IgD-negative memory B cell (primary cell): ENCODE data around the gene TMEM106B. TPM values are rescaled to one million over a fixed set of nuclear protein-coding genes. Genes with fewer than 3 reads are reported as not detected.
A peak's percentile ranks its signal among the peaks of the same experiment; 100 is the strongest.
"Not testable (repeated sequence)": the region's sequence is repeated elsewhere in the genome, so short reads cannot be mapped to it uniquely, and the experiment has no call there.

Experiments
- H3K27ac Mint-ChIP-seq, 3 donors: one replicate each; pipeline ENCODE4 v1.8.0; 2020 to 2022; ENCODE audit warnings: mild to moderate bottlenecking in 3 of 3, mixed read lengths in 3 of 3, moderate library complexity in 1 of 3
- H3K27me3 Mint-ChIP-seq: one replicate; pipeline ENCODE4 v1.8.0; 2021; ENCODE audit warnings: mixed read lengths
- H3K36me3 Mint-ChIP-seq: one replicate; pipeline ENCODE4 v1.8.0; 2020; ENCODE audit warnings: mild to moderate bottlenecking, mixed read lengths
- H3K4me1 Mint-ChIP-seq, 3 donors: one replicate each; pipeline ENCODE4 v1.8.0; 2020 to 2022; ENCODE audit warnings: mixed read lengths in 3 of 3, mild to moderate bottlenecking in 1 of 3
- H3K4me3 Mint-ChIP-seq, 4 donors: one replicate each; pipeline ENCODE4 v1.8.0; 2020 to 2022; ENCODE audit warnings: mild to moderate bottlenecking in 4 of 4, mixed read lengths in 4 of 4, moderate library complexity in 3 of 4
- H3K9me3 Mint-ChIP-seq, 3 donors: one replicate each; pipeline ENCODE4 v1.8.0; 2020 to 2021; ENCODE audit warnings: mixed read lengths in 3 of 3, mild to moderate bottlenecking in 1 of 3
- polyA plus RNA-seq: library from polyadenylated mRNA; unstranded; fragments of 300-500 nt; fragmentation: Illumina TruSeq; gene quantifications from one replicate; pipeline ENCODE4 v1.2.3, GENCODE V29; 2021

TMEM106B gene
- polyA plus RNA-seq, 1 donor from 2014 or later: 20.7 TPM

DNA sequence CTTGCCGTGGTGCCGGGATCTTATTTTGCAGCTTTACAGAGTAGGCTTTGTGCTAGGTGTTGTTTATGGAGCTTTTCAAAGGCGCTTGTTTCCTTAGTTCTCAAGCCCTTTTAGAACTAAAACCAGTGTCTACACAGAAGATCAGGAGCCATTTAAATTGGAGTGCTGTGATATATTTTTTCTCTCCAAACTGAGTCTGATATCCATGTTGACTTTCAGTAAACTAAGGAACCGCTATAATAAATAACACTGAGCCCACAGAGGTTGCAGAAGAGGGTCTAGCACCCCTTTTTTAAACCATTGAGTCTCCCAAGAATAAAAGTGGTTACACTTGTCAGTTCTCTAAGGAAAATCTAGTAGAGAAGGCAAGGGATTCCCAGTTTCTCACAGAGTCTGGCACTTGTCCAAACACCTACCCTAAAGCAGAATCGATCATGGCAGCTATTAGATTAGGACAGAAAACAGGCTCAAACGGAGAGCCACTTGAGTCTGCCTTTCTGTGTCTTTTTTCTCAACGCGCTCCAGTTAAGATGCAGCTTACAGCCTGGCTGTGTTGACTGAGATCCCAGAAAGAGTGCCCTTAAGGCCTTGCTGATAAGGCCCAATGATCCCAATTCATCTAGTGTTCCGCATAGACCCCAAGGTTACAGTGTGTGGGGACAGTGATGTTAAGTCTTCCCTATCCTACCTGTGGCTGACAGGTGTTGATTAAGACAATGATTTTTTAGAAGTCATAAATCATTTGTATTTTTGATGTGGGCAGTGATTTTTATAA is 804 bp downstream of the TMEM106B start:
- H3K27me3 Mint-ChIP-seq: peaks cover 3% of the 10 kb centered on the region
- no peaks in the 10 kb centered on the region for H3K9me3 Mint-ChIP-seq
- H3K27ac Mint-ChIP-seq: peak overlapping the region; percentile 83 to 97 (median 94)
- H3K4me1 Mint-ChIP-seq: peaks cover 12 to 26% (median 12%) of the 10 kb centered on the region in 3 donors
- peak overlapping the region; percentile 94 to 99 (median 98) for H3K4me3 Mint-ChIP-seq
- peaks cover 5% of the 10 kb centered on the region for H3K36me3 Mint-ChIP-seq

DNA sequence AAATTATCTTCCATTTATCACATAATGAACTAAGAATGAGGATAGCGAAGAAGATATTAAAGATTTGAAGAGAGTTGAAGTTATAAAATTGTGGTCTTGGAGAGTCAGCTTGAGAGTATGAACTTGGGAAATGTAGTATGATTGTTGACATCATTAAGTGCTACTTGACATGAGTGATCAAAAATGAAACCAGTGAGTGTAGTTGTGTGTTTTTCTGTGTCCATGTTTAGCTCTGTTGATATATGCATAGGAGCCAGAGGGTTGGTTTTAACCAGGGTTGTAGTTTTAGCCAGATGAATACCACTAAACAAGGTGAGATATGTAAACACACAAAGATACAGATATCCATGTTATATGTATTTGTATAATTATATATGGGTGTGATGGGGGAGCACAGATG is 6.2 kb downstream of the TMEM106B start:
- Mint-ChIP-seq H3K36me3 (peaks cover 13% of the 10 kb centered on the region), H3K27ac (no peak overlapping the region), H3K27me3 (no peaks in the 10 kb centered on the region), H3K9me3 (no peaks in the 10 kb centered on the region), H3K4me1 (peaks cover 5 to 11% (median 6%) of the 10 kb centered on the region in 3 donors), H3K4me3 (no peak overlapping the region)

- Mint-ChIP-seq H3K27me3 (no peaks in the 10 kb centered on the region), H3K36me3 (peaks cover 16% of the 10 kb centered on the region), H3K4me3 (no peak overlapping the region), H3K4me1 (peaks cover 10 to 12% (median 11%) of the 10 kb centered on the region in 3 donors), H3K9me3 (no peaks in the 10 kb centered on the region), H3K27ac (peak overlapping the region in 1 of 3 donors; percentile 47)
These were observed 9.4 kb downstream of the TMEM106B start for GRCh38 chr7:12220389-12221046.

- H3K4me3 Mint-ChIP-seq: no peak overlapping the region
- no peaks in the 10 kb centered on the region for H3K27me3 Mint-ChIP-seq
- H3K27ac Mint-ChIP-seq: no peak overlapping the region
- H3K4me1 Mint-ChIP-seq: peaks cover 10 to 12% (median 11%) of the 10 kb centered on the region in 3 donors
- H3K36me3 Mint-ChIP-seq: peaks cover 19% of the 10 kb centered on the region
- H3K9me3 Mint-ChIP-seq: no peaks in the 10 kb centered on the region
These were observed 10.3 kb downstream of the TMEM106B start for GRCh38 chr7:12221414-12221813.

- Mint-ChIP-seq H3K9me3 (no peaks in the 10 kb centered on the region), H3K27me3 (no peaks in the 10 kb centered on the region), H3K27ac (peak overlapping the region in 2 of 3 donors; percentile 33 to 36), H3K4me1 (peaks cover 9 to 12% (median 11%) of the 10 kb centered on the region in 3 donors), H3K4me3 (peak overlapping the region in 2 of 4 donors; percentile 18 to 46), H3K36me3 (peaks cover 12% of the 10 kb centered on the region)
These were observed 11.9 kb downstream of the TMEM106B start for GRCh38 chr7:12222889-12223579.

DNA sequence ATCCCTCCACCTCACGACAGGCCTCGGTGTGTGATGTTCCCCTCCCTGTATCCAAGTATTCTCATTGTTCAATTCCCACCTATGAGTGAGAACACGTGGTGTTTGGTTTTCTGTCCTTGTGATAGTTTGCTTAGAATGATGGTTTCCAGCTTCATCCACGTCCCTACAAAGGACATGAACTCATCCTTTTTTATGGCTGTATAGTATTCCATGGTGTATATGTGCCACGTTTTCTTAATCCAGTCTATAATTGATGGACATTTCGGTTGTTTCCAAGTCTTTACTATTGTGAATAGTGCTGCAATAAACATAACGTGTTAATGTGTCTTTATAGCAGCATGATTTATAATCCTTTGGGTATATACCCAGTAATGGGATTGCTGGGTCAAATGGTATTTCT is 13.9 kb downstream of the TMEM106B start:
- Mint-ChIP-seq H3K4me1 (peaks cover 9 to 12% (median 11%) of the 10 kb centered on the region in 3 donors), H3K27ac (peak overlapping the region in 1 of 3 donors; percentile 76), H3K4me3 (peak overlapping the region in 1 of 4 donors; percentile 60), H3K36me3 (peaks cover 14% of the 10 kb centered on the region)
- H3K9me3 Mint-ChIP-seq, H3K27me3 Mint-ChIP-seq: not testable (repeated sequence)

GRCh38 chr7:12226756-12227155 is 15.7 kb downstream of the TMEM106B start:
- Mint-ChIP-seq H3K4me1 (peaks cover 6 to 12% (median 9%) of the 10 kb centered on the region in 3 donors), H3K27ac (no peak overlapping the region), H3K4me3 (no peak overlapping the region), H3K9me3 (no peaks in the 10 kb centered on the region), H3K27me3 (no peaks in the 10 kb centered on the region), H3K36me3 (peaks cover 14% of the 10 kb centered on the region)

DNA sequence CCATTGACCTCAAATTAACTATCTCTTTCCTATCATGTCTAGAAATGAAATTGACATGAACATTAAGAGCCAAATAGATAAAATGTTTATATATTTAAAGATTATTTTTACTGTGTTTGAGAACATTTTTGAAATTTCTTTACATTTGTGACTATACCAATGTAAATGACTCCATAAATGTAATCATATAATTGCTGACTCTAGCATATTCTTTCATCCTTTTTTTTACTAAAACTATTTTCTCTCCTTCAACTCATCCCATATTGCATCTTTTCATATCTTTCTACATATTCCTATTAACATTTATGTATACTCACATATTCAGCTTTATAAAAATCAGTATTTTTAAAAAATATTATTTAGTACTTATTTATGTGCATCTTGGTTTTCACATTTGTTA is 16.9 kb downstream of the TMEM106B start:
- Mint-ChIP-seq H3K27me3 (no peaks in the 10 kb centered on the region), H3K4me1 (peaks cover under 1 to 2% (median 2%) of the 10 kb centered on the region in 3 donors), H3K9me3 (no peaks in the 10 kb centered on the region), H3K27ac (no peak overlapping the region), H3K36me3 (peaks cover 14% of the 10 kb centered on the region), H3K4me3 (no peak overlapping the region)

DNA sequence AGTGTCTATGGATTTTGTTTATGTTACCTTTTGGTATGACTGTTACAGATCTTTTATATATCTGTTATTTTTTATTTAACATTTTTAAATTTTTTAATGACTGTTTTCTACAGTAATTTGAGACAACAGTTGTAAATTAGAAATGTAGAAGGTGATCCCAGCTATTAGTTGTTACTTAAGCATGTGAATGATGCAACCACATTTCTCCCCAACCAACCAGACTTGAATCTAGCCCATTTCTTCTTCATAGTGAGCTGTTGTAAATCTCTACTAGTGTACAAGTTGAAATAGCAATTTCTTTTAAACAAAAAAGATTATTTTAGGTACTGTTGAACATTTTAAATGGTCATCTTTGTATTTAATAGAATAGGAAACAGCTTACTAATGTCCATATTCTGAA is 18.0 kb downstream of the TMEM106B start:
- Mint-ChIP-seq H3K36me3 (peaks cover 21% of the 10 kb centered on the region), H3K4me3 (no peak overlapping the region), H3K27me3 (no peaks in the 10 kb centered on the region), H3K4me1 (peaks cover 0 to 2% (median 0%) of the 10 kb centered on the region in 3 donors), H3K9me3 (no peaks in the 10 kb centered on the region), H3K27ac (no peak overlapping the region)

DNA sequence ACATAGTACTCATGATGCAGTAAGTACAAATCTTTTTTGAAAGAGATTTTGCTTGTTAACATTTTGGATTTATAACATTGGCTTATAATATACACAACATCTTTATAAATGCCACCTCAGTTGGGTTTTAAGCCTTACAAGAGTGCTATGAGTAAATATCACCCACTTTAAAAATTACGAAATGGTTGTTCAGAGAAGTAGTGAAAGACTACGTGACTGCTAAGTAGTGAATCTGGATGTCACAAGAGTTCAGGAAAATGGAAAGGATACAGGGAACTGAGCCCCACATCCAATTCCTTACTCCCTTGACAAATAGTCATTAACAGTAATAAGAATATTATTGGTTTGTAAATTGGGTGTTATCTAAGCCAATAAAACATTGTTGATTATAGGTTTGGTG is 20.0 kb downstream of the TMEM106B start:
- H3K4me1 Mint-ChIP-seq: no peaks in the 10 kb centered on the region
- H3K27ac Mint-ChIP-seq: no peak overlapping the region
- H3K9me3 Mint-ChIP-seq: no peaks in the 10 kb centered on the region
- H3K4me3 Mint-ChIP-seq: no peak overlapping the region
- no peaks in the 10 kb centered on the region for H3K27me3 Mint-ChIP-seq
- H3K36me3 Mint-ChIP-seq: peaks cover 20% of the 10 kb centered on the region

- Mint-ChIP-seq H3K36me3 (peaks cover 23% of the 10 kb centered on the region), H3K4me1 (no peaks in the 10 kb centered on the region), H3K27ac (no peak overlapping the region), H3K4me3 (no peak overlapping the region), H3K9me3 (peaks cover 0 to 2% (median under 1%) of the 10 kb centered on the region in 3 donors), H3K27me3 (no peaks in the 10 kb centered on the region)
These were observed 22.1 kb downstream of the TMEM106B start for GRCh38 chr7:12233175-12233574.

- Mint-ChIP-seq H3K9me3 (peaks cover 0 to 7% (median 6%) of the 10 kb centered on the region in 3 donors), H3K27ac (no peak overlapping the region), H3K36me3 (peaks cover 28% of the 10 kb centered on the region), H3K27me3 (no peaks in the 10 kb centered on the region), H3K4me1 (peaks cover 1 to 3% (median 3%) of the 10 kb centered on the region in 3 donors), H3K4me3 (no peak overlapping the region)
These were observed 23.3 kb downstream of the TMEM106B start for GRCh38 chr7:12234334-12234865.

DNA sequence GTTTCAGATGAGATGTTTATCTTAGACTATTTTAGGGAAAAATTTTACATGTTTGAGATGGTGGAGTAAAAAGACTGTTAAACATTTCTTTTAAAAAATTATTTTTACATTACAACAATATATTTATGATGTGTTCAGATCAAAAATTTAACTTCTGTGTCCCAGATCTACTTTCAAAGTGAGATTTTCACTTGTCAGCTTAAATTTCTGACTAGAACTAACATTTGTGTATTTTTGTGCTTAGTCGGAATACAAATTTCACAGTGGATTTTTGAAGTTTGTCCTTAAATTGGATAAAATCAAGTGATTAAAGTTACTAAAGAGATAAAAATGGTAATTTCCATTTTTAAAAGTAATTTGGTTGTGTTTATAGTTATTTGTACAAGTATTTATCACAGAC is 24.9 kb downstream of the TMEM106B start:
- H3K27ac Mint-ChIP-seq: no peak overlapping the region
- peaks cover 0 to 7% (median 6%) of the 10 kb centered on the region in 3 donors for H3K9me3 Mint-ChIP-seq
- peaks cover 24% of the 10 kb centered on the region for H3K36me3 Mint-ChIP-seq
- H3K4me1 Mint-ChIP-seq: peaks cover 9 to 11% (median 11%) of the 10 kb centered on the region in 3 donors
- H3K4me3 Mint-ChIP-seq: no peak overlapping the region
- H3K27me3 Mint-ChIP-seq: no peaks in the 10 kb centered on the region

DNA sequence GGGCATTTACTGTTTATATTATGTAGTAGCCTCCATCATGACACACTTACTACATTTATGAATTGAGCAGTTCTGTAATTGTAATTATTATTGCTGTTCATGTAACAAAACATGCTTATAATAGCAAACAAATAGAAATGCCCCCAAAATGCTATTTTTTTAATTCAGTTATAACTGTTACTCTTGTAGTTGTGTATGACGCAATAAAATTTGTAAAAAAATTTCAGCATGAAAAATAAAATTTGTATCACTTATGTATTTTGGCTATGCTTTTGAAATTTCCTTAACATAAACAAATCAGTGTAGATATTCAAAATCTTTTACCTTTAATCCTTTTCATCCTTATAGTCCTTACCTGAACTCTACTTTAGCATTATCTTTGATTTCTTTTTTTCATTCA is 25.9 kb downstream of the TMEM106B start:
- peaks cover 0 to 7% (median 6%) of the 10 kb centered on the region in 3 donors for H3K9me3 Mint-ChIP-seq
- H3K36me3 Mint-ChIP-seq: peaks cover 24% of the 10 kb centered on the region
- H3K27ac Mint-ChIP-seq: no peak overlapping the region
- H3K4me1 Mint-ChIP-seq: peaks cover 9 to 15% (median 13%) of the 10 kb centered on the region in 3 donors
- H3K4me3 Mint-ChIP-seq: no peak overlapping the region
- no peaks in the 10 kb centered on the region for H3K27me3 Mint-ChIP-seq

DNA sequence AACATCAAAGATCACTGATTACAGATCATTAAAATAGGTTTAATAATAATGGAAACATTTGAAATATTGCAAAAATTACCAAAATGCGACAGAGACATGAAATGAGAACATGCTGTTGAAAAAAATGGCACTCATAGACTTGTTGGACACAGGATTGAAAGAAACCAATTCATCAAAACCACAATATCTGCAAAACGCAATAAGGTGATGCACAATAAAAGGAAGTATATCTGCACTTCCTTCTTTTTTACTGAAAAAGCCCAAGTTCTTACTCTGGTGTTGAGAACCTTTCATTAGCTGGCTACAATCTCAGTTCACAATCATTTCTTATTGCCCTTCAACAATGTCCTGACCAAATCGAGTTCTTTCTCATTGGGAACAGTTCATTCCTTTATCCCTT is 28.7 kb downstream of the TMEM106B start:
- Mint-ChIP-seq H3K27me3 (no peaks in the 10 kb centered on the region), H3K4me3 (peak overlapping the region in 1 of 4 donors; percentile 85), H3K9me3 (peaks cover 0 to 7% (median 6%) of the 10 kb centered on the region in 3 donors), H3K27ac (peak overlapping the region in 1 of 3 donors; percentile 59), H3K4me1 (peaks cover 9 to 15% (median 13%) of the 10 kb centered on the region in 3 donors), H3K36me3 (peaks cover 10% of the 10 kb centered on the region)
